Measurements from ENCODE around the gene VAV1. TPM values are rescaled to one million over a fixed set of nuclear protein-coding genes. Genes with fewer than 3 reads are reported as not detected.
A peak's percentile ranks its signal among the peaks of the same experiment; 100 is the strongest.

The VAV1 gene
- polyA plus RNA-seq, 2 of the 4 experiments (the other 2 are of a cell fraction), result 5.6 to 7.5 TPM

GRCh38 chr19:6737873-6738786, 34.4 kb upstream of the VAV1 start:
- DNase-seq (ENCODE audit: low read depth in 1 of 2, low spot score in 1 of 2) (peak; percentile 84 to 94), FAIRE-seq (no peak), ATAC-seq (peak; percentile 62 to 64)
- peaks cover 36% of the 10 kb centered on the region for H3K4me1 ChIP-seq
- TF ChIP-seq CHD4 (IDR thresholded peaks at IDR 0.05; ENCODE audit: borderline replicate concordance) (no peak), RARB (CRISPR knock-in tag; IDR thresholded peaks at IDR 0.05) (no peak), SMC3 (IDR thresholded peaks at IDR 0.05) (peak; percentile 95), HDAC2 (IDR thresholded peaks at IDR 0.05) (no peak), RAD21 (conservative IDR thresholded peaks at IDR 0.05 in 1 of 2, IDR thresholded peaks at IDR 0.05 in 1 of 2) (peak; percentile 87 to 90), FOXS1 (CRISPR knock-in tag; IDR thresholded peaks at IDR 0.05) (no peak), E2F6 (IDR thresholded peaks at IDR 0.05; ENCODE audit: borderline replicate concordance, low read depth) (no peak), CEBPB (IDR thresholded peaks at IDR 0.05) (peak; percentile 34 to 81; a peak in 3 of 4 replicates), FOSB (CRISPR knock-in tag; IDR thresholded peaks at IDR 0.05) (no peak), HEYL (CRISPR knock-in tag; IDR thresholded peaks at IDR 0.05) (no peak), CTCF (IDR thresholded peaks at IDR 0.05) (peak; percentile 74)
- peak overlapping the region; percentile 23; the same call in 1 of the 3 replicates for H3K4me3 ChIP-seq
- peak overlapping the region; percentile 99 for H3K4me2 ChIP-seq
- 10% methylated on average over 9 of the region's 13 CpGs for WGBS (ENCODE audit: missing lambda C conversion rate)
- ChIA-PET POLR2A (interaction anchor here (0.6 to 2.3 kb wide), 5 partner anchors 14 to 208 kb away, joined by 3 to 10 read pairs (median 7); partner anchors contain the start of genes C3 and TNFSF9), CTCF (interaction anchor here (0.6 to 5.0 kb wide), 34 partner anchors 9 to 689 kb away, joined by 3 to 127 read pairs (median 4); partner anchors contain the start of genes SH2D3A and VAV1)
- H3K27ac ChIP-seq, result peak overlapping the region; percentile 97 to 98
- H3K9me3 ChIP-seq, result no peaks in the 10 kb centered on the region

GRCh38 chr19:6738787-6739389, 33.6 kb upstream of the VAV1 start:
- 5% methylated on average over 15 of the region's 24 CpGs for WGBS (ENCODE audit: missing lambda C conversion rate)
- DNase-seq (ENCODE audit: low read depth in 1 of 2, low spot score in 1 of 2) (no peak), ATAC-seq (peak in 1 of 2 experiments; percentile 2; a peak in 1 of 6 replicates), FAIRE-seq (no peak)
- ChIA-PET CTCF (interaction anchor here (0.7 to 5.0 kb wide), 25 partner anchors 10 to 221 kb away, joined by 3 to 127 read pairs (median 5); partner anchors contain the start of genes SH2D3A and VAV1), POLR2A (interaction anchor here (1.0 to 2.3 kb wide), 3 partner anchors 13 to 62 kb away, joined by 3 to 10 read pairs (median 3); partner anchors contain the start of gene SH2D3A)
- H3K9me3 ChIP-seq, result no peaks in the 10 kb centered on the region
- peaks cover 44% of the 10 kb centered on the region for H3K4me1 ChIP-seq
- peak; percentile 16 for TF ChIP-seq CTCF (IDR thresholded peaks at IDR 0.05)
- peak; percentile 40; the same call in 1 of the 2 replicates for TF ChIP-seq HOXB13 (CRISPR knock-in tag; IDR thresholded peaks at IDR 0.05; ENCODE audit: low read depth)
- no peak for TF ChIP-seq KDM1A (IDR thresholded peaks at IDR 0.05; ENCODE audit: low read depth)
- peak overlapping the region; percentile 93 for H3K4me3 ChIP-seq
- H3K27ac ChIP-seq, result peak overlapping the region; percentile 97 to 98
- peak overlapping the region; percentile 99 for H3K4me2 ChIP-seq

Measured in A549 (cell line).